NCI-H82 (cell line): ENCODE results near the gene LMF2.
A peak's percentile ranks its signal among the peaks of the same experiment; 100 is the strongest.
"Not testable (repeated sequence)": the region's sequence is repeated elsewhere in the genome, so short reads cannot be mapped to it uniquely, and the experiment has no call there.

Experiments used
- DNase-seq: peaks from one replicate; lab custom pipeline; 2025; lab: John Stamatoyannopoulos, UW

Gene LMF2

DNA sequence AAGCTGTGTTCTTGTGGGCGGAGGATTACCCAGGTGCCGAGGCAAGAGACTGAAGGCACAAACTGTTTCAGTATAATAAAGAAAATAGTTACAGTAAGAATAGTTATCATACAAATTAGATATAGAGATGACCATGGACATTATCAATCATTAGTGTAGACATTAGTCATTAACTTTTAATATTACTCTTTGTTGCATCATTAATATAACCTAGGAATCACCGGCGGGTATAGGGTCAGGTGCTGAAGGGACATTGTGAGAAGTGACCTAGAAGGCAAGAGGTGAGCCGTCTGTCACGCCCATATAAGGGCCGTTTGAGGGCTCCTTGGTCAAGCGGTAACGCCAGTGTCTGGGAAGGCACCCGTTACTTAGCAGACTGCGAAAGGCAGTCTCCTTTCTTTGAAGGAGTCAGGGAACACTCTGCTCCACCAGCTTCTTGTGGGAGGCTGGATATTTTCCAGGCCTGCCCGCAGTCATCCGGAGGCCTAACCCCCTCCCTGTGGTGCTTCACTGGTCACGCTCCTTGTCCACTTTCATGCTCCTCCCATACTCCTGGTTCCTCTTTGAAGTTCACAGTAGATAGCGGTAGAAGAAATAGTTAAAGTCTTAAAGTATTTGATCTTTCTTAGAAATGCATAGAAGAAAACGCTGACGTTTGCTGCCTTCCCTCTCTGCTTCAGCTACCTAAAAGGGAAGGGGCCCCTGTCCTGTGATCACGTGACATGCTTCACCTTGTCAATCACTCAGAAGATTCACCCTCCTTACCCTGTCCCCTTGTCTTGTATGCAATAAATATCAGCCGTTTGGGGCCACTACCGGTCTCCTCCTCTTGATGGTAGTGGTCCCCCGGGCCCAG is 26.6 kb upstream of the LMF2 start:
- not testable (repeated sequence) for DNase-seq

DNA sequence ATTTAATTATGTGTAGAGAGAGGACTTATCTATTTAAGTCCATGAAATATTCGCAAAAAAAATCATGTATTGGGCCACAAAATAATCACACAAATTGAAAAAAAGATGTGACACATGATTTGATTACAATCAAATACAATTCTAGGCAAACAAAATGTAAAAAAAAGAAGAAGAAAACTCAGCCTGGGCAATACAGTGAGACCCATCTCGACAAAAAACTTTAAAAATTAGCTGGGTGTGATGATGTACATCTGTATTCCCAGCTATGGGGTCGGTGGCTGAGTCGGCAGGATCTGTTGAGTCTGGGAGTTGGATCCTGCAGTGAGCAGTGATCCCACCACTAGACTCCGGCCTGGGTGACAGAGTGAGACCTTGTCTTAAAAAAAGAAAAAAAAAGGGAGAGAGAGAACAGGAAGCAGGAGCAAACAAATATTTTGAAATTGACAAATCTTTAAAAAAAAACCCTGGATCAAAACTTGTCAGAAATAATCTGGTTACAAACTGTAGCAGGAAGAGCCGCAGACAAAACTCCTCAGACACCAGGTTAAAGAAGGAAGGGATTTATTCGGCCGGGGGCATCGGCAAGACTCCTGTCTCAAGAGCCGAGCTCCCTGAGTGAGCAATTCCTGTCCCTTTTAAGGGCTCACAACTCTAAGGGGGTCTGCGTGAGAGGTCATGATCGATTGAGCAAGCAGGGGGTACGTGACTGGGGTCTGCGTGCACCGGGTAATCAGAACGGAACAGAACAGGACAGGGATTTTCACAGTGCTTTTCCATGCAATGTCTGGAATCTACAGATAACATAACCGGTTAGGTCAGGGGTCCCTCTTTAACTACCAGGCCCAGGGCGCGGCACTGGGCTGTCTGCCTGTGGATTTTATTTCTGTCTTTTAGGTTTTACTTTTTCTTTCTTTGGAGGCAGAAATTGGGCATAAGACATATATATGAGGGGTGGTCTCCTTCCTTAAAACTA is 25.6 kb upstream of the LMF2 start:
- no peak for DNase-seq

DNA sequence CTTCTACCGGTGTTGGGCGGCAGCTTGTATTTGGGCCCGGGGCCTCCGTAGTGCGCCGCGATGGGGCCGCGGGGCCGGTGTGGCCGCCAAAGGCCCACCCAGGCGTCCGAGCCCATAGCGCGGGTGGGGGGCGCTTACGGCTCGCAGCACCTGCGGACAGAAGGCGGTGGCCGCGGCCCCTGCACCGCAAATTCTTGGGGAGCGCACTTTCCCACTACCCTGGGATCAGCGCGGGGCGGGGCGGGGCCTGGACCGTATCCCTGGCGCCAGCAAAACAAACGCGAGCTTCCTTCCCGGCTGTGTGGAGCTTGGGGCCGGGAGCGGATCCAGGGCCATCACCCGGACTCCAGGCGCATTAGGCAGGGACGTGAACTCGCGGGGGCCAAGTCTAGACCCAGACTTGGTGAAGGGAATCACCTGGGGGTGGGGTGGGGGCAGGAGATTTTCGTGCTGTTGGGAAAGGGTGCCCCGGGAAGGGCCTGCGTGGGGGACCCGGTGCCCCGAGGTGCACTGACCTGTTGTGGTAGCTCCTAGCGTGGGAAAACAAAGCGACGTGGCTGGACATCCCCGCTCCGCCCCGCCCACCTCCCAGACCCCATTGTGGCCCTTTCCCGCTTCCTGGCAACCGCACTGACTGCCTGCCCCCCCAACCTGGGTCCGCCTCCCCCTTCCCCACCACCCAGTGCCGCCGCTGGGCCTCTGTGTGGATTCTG is 24.6 kb upstream of the LMF2 start:
- DNase-seq: no peak

DNA sequence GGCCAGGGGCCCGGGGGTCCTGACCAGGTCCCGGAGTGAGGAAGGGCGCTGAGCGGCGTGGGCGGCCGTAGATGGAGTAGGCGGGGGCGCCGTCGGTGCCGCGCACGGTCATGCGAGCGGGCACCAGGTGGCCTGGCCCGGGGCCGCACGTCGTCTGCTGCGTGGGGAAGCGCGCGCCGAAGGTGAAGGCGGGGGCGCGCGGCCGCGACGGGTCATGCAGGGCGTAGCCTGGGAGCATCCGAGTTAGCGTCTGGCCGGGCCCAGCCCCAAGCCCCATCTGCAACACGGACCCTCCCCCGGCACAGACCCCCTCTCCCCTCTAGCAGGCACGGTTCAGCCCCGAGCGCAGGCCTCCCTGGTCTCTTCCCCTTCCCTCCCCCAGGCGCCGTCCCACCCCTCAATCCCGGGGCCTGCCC is 24.1 kb upstream of the LMF2 start:
- no peak for DNase-seq

DNA sequence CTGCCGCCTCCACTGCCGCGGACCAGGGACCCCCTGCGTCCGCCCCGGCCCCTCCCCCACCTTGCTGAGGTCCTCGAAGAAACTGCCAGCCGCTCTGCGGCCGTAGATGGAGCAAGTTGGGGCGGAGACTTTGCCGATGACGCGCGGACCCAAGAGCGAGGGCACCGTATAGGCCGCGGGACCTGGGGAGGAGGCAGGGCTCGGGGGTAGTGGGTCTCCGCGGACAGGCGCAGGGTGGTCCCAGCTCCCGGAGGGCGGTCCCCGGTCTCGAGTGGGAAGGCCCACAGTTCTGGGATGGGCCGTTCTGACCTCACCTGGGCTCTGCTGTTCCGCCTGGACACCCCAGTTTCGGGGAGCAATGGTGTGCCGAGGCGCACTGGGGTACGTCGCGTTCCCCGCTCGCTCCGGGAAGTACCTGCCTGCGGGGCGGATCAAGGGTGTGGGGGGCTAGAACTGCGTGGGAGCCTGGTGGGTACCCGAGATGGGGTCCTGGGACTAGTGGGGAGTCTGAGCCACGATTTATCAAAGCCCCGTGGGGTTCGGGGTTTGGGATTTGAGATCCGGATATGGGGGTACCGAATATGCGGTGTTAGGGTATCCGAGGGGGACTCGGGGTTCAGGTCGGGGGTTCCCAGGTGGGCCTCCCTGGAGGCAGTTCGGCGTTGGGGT is 23.5 kb upstream of the LMF2 start:
- peak; percentile 57 for DNase-seq

DNA sequence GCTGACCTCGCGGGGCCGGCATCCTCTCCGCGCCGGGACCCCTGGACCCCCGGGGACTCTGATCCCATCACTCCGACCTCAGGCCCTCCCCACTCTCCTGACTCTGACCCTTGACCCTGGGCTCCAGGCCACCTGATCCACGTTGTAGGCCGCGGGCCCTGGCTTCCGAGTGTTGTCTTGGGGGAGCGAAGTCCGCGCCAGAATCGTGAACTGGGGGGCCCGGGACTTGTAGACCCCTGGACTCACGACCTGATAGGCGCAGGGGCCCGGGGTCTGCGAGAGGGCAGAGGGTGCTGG is 23.0 kb upstream of the LMF2 start:
- DNase-seq: no peak

DNA sequence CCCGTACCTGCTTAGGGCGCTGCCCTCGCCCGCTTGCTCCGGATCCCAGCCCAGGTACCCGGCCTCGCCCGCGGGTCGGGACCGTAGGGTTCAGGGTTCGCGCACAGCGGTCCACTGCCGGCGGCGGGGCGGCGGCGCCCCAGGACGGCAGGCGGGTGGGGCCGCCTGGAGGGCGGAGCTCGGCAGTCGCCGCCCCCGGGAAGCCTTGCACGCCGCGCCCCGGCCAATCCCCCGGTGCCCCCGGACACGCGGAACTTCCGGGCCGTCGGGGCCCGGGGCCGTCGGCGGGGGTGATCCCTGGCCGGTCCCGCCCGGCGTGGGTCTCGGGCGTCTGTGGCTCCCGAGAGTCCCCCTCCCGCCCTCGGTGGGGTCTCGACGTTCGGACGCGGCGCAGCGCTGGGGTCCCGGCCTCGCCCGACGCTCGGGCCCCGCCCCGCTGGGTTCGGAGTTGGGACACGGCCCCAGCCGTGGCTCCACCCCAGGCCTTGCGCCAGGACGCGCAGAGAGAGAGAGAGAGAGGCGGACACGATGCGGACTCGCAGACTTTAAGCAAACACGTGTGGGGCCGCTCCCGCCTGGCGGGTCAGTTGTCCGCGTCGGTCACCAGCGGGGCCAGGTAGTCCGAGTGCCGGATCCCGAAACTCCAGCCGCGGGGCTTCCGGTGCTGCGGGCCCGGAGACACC is 22.5 kb upstream of the LMF2 start, which contains the start of gene TYMP:
Gene TYMP, minus strand, starts transcription at position 116 of the 683 bp plus-strand sequence. CDS start 303 bp downstream, outside the sequence.
- no peak for DNase-seq

DNA sequence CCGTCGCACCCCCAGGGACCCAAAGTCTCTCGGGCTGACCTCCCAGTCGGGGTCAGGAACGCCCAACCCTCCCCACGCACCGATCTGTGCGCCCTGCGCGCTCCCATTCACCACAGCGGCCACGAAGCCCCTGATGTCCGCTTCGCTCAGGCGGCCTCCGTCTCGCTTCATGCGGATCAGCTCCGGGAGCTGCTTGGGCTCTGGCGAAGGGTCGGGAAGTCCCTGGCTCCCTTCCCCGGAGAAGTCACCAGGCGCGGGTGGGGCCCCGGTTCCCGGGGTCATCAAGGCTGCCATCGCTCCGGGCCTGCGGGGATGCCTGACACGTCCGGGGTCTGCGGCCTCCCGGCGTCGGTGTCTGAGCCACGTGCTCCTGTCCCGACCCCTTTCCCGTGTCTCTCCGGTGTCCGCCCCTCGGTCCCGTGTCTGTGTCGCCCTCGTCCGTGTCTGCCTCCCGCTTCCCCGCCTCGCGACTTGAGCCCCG is 22.0 kb upstream of the LMF2 start:
- DNase-seq: peak; percentile 44

DNA sequence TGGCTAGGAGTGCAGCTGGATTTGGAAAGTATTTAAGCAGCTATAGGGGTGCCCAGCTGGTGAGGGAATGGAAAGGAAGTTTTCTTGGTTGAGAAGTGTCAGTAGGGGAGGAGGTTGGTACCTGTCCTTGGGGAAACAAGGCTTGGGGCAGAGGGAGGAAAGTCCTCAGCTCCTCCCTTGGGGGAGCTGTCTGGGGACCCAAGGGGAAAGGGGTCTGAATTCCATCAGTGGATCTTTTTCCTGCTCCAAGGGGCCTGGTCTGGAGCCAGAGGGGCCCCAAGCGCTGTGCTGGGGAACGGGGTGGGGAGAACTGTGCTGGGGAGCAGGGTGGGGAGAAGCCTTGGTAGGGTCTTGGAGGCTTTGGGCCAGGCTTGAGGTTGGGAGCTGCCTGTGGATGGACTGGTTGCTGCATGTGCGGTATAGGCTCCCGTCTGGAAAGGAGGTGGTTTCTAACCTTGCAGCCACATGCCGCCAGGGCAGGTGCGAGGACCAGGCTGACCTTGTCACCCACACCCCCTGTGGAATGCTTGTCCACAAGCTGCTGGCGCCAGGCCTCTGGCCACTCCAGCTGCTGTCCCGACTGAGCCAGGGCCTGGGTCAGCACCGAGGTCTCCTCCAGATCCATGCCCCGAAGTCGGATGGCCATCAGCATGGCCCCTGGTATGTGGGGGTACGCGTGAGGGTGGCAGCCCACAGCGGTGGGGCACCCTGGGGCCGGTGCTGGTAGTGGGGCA is 21.3 kb upstream of the LMF2 start:
- no peak for DNase-seq

DNA sequence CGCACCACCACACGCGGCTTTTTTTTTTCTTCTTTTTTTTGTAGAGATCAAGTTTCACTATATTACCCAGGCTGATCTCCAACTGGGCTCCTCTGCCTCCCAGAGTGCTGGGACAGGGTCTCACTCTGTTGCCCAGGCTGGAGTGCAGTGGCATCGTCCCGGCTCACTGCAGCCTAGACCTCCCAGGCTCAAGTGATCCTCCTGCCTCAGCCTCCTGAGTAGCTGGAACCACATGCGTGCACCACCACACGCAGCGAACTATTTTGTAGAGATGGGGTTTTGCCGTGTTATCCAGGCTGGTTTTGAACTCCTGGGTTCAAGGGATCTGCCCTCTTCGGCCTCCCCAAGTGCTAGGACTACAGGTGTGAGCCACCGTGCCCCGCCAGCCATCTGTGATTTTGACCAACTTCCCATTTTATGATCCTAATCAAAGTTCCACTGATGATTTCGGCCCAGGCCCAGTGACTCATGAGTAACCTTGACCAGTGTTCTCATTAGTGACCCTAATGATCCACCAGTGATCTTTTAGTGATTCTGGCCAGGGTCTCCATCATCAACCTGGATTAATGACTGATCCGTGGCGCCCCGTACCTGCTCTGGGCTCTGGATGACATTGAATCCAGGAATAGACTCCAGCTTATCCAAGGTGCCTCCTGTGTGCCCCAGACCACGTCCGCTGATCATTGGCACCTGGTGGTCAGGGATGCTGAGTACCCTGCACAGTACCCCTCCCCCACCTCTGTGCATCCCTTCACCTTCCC is 20.6 kb upstream of the LMF2 start:
- DNase-seq: no peak

DNA sequence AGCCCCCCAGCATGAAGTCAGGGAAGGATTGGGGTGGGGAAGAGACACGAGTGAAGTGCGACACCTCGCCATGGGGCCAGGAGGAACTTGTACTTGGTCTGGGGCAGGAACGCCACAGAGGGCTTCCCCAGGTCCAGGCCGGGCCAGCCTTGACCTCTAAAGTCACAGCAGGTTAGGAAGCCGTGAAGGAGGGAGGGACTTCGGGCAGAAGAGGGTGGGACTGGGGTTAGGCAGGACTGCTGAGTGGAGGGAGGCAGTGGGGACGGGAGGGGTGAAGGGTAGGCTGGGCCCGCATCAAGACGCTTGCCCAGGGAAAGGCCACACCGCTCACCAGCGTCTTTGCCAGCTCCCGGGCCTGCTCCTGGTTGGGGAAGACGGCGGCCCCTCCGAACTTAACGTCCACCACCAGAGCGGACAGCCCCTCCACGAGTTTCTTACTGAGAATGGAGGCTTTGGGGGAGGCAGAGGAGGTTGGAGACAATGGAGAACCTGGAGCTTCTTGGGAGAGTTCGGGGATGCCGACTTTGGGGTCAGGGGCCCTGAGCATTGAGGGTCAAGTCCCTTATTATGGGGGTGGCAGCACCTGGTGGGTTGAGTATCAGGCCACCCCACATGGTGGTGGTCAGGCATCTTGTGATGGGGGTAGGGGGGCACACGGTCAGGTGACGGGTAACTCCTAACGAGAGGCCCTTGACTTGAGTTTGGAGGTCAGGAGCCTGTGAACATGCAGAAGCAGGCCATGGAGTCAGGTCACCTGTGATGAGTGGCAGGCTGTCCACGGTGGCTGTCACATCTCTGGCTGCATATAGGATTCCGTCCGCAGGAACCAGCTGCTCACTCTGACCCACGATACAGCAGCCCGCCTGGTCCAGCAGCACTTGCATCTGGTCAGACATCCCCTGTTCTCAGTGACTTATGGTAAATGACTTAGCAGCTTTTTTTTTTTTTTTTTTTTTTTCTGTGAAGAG is 19.6 kb upstream of the LMF2 start:
- DNase-seq: peak; percentile 60

DNA sequence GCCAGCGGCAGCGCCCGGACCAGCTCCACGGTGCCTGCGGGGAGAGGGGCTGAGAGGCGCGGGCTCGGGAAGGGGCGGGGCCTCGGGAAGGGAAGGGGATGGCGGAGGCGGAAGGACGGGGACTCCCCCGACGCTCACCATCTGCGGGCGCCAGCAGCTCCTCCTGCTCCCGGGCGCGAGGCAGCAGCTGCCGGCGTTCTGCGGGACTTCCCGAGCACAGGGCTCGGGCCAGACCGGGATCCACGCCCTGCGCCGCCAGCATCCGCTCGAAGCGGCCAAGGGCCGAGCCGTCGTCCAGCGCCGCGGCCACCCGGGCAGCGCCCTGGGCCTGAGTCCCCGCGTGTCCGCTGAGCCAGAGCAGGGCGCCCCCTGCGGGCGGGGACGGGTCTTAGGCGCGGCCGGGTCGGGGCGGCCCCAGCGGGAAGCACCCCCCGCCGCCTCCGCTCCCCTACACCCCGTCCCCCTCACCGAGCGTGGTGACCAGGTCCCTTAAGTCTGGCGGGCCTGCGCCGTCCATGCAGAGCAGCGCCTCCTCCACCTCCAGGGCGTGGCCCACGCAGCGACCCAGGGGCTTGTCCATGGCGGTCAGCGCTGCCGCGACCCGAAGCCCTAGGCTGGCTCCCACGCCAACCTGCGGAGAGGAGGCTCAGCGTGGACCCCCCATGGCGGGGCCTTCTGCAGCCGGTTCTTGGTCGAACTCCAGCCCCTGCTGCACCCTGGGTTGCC is 18.8 kb upstream of the LMF2 start:
- DNase-seq: peak; percentile 88

DNA sequence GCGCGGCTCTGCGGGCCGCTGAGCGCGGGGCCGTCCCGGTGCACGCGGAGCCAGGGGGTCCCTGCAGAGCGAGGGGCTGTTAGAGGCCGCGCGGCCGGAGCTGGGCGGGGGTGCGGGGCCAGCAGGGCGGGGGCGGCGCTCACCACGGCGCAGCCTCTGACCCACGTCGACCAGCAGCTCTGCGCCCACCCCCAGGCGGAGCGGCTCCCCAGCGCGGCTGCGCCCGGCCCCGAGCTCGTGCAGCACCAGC is 18.3 kb upstream of the LMF2 start:
- no peak for DNase-seq

DNA sequence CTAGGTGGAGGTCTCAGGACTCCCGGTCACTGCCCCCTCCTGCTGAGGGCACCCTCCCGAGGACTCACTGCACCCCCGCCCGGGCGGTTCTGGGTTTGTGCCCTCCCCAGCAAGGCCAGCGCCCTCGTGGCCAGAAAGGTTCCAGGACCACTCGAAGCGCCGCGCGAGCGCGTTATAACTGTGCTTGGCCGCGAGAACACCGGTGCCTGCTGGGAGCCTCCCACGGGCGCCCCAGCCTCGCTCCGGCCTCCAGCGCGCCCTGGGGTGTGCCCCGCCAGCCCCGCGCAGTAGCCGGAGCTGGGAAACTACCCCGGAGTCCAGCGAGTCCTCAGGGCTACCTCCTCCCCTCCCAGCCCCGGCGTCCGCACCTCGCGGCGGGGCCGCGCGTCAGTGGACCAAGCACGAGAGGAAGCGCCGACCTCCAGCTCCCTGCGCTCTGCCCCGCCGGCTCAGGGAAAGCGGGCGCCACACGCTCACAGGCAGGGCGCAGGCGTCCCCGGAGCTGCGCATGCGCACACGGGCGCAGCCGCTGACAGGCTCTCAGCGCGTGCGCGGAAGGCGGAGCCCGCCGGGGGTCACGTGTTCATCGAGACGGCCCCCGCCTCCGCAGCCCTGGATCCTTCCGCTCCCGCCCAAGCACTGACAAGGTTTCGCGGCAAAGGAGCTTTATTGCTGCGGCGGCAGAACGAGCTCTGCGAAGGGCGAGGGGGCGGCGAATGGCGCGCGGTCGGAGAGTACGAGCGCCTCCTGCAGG is 17.8 kb upstream of the LMF2 start, which contains the start of gene SCO2:
Gene SCO2, minus strand, starts transcription at position 495 of the 754 bp plus-strand sequence. CDS start 1,187 bp downstream, outside the sequence.
- peak; percentile 96 for DNase-seq

DNA sequence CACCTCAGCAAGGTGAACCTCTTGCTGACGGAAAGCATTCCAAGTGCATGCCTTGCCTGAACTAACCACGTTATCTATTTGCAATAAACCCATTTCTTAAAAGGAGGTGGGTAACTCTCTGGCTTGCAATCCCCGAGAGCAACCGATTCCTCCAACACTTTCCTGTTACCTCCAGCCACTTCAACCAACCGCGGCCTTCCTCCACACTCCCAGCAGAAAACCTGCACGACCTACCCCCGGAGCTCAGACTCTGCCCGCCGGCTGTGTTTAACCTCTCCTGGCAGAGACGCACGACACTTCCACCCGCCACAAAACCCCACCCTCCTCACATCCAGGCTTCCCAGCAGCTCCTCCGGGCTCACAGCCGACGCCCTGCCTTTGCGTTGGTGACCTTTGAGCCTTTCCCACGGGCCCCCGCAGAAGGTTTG is 17.2 kb upstream of the LMF2 start:
- peak; percentile 60 for DNase-seq

DNA sequence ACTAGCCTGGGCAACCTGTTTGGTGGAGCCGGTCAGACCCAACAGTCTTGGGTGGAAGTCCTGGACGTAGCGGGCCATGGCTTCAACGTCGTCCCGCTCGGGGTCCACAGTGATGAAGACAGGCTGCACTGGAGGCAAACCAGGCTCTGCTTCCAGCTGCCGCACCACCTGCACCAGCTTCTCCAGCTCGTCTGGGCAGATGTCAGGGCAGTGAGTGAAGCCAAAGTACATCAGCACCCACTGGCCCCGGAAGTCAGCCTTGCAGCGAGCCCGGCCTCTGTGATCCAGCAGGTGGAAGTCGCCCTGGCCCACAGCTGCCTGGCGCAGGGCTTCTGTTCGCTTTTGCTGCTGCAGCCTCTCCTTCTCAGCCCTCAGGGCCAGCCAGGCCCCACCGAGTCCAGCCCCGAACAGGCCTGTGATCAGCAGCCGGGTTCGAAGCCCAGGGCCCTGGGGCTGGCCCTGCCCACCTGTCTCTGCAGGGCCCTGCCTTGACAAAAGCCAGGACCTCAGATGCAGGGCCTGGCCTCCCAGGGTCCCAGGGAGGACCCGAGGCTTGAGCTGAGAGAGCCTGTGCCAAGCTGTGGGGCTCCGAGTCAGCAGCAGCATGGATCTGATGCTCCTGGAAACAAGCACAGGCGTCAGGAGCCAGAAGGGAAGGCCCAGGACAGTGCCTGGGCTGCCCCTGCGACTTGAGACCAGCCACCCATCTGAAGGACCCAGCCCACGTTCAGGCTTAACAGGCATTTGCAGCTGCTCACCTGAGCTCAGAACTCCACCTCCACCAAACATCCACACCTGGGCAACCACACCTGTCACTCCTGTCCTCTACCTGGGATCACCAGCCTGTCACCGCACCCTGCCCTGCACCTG is 16.5 kb upstream of the LMF2 start:
- DNase-seq: no peak
